ENCODE data around the gene VTCN1.

VTCN1 gene

DNA sequence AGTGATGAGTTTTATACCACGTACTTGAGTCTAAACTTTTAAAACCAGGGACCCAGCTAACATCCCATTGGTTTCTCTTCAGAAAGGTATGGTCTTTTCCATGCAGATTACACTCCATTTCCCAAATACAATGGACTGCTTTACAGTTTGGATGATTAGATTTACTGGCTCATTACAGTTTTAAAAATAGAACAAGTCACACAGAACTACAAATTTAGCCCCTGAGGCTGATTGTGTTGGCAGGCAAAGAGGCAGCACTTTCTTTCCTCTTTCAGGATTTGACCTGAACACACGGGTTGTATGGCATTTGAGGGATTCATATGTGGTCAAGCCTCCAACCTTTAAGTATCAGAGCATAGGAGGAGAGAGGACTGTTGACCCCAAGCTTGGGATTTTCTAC is 21.8 kb upstream of the VTCN1 start:
- no peak overlapping the region for H3K9ac ChIP-seq (ENCODE audit: low read length)
- no peak overlapping the region for H2BK12ac ChIP-seq (ENCODE audit: low read length)
- WGBS (ENCODE audit: extremely low coverage, insufficient coverage, insufficient read length) = no CpG with 5 or more reads among the region's 2 CpGs
- no peaks in the 10 kb centered on the region for H3K27me3 ChIP-seq (ENCODE audit: insufficient read depth, low read length)
- no peak overlapping the region for H3K18ac ChIP-seq (ENCODE audit: low read length)
- no peak overlapping the region for H4K91ac ChIP-seq (ENCODE audit: low read depth, low read length)
- peaks cover 1% of the 10 kb centered on the region for H3K9me3 ChIP-seq (ENCODE audit: insufficient read depth, low read depth, low read length)
- H3K4me3 ChIP-seq (ENCODE audit: low read depth, low read length) = no peak overlapping the region
- H3K23ac ChIP-seq (ENCODE audit: low read length) = no peak overlapping the region
- H3K79me2 ChIP-seq (ENCODE audit: control insufficient read depth, insufficient read depth, low read length, poor library complexity) = no peaks in the 10 kb centered on the region
- no peaks in the 10 kb centered on the region for H3K36me3 ChIP-seq (ENCODE audit: control insufficient read depth in 1 of 2, insufficient read depth in 2 of 2, low read length in 2 of 2)
- H2BK120ac ChIP-seq (ENCODE audit: insufficient read depth, low read length, poor library complexity) = no peak overlapping the region
- H3K4ac ChIP-seq (ENCODE audit: low read depth, low read length) = no peak overlapping the region
- H4K8ac ChIP-seq (ENCODE audit: low read depth, low read length) = no peak overlapping the region
- peaks cover 2 to 3% of the 10 kb centered on the region in 2 experiments for H3K4me1 ChIP-seq (ENCODE audit: control insufficient read depth in 1 of 2, insufficient read depth in 2 of 2, low read length in 2 of 2)
- no peaks in the 10 kb centered on the region for H3K79me1 ChIP-seq (ENCODE audit: low read length)
- H2BK5ac ChIP-seq (ENCODE audit: low read depth, low read length, poor library complexity) = no peak overlapping the region
- H3K14ac ChIP-seq (ENCODE audit: low read length) = no peak overlapping the region
- no peak overlapping the region for H3K27ac ChIP-seq (ENCODE audit: low read depth, low read length)
- no peak overlapping the region for H2AFZ ChIP-seq (ENCODE audit: insufficient read depth, low read length, poor library complexity)
- no peak overlapping the region for H2AK5ac ChIP-seq (ENCODE audit: low read length)
- no peak overlapping the region for H3K4me2 ChIP-seq (ENCODE audit: low read length)
- no peak overlapping the region for H4K12ac ChIP-seq (ENCODE audit: low read depth, low read length)
- DNase-seq = no peak

DNA sequence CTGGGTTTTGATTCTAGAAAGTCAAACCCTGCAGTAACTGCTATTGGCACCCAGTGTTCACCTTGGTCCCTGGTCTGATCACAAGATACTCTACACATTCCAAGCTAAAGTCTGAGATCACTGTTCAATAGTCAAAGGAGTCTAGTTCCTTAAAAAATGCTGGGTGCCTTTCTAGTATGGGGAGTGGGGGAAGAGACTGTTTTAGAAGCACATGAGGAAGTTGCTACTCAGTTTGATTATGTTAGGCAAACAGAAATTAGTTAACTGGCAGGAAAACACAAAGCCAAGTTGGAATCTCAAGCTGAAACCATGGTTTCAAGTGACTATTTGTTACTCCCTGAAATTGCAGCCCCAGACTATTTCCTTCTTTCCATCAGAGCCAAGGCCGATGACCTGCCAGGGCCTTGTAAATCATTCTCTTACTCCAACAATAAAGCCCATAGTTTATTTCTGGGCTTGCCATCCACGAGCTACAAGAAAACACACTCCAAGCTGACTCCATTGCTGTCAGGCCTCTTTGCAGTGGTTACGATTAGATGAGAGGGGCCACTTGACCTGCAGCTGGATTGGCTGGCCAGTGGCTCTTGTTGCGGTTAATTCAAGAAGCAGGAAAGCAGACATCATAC is 21.1 kb upstream of the VTCN1 start:
- no peaks in the 10 kb centered on the region for H3K36me3 ChIP-seq (ENCODE audit: control insufficient read depth in 1 of 2, insufficient read depth in 2 of 2, low read length in 2 of 2)
- H2BK120ac ChIP-seq (ENCODE audit: insufficient read depth, low read length, poor library complexity) = no peak overlapping the region
- no peak overlapping the region for H2BK5ac ChIP-seq (ENCODE audit: low read depth, low read length, poor library complexity)
- no peak overlapping the region for H3K23ac ChIP-seq (ENCODE audit: low read length)
- H3K27me3 ChIP-seq (ENCODE audit: insufficient read depth, low read length) = no peaks in the 10 kb centered on the region
- no peak overlapping the region for H3K4ac ChIP-seq (ENCODE audit: low read depth, low read length)
- no peak overlapping the region for H3K9ac ChIP-seq (ENCODE audit: low read length)
- H3K79me2 ChIP-seq (ENCODE audit: control insufficient read depth, insufficient read depth, low read length, poor library complexity) = no peaks in the 10 kb centered on the region
- no peak overlapping the region for H3K27ac ChIP-seq (ENCODE audit: low read depth, low read length)
- no peak overlapping the region for H3K4me2 ChIP-seq (ENCODE audit: low read length)
- H2AFZ ChIP-seq (ENCODE audit: insufficient read depth, low read length, poor library complexity) = no peak overlapping the region
- no peak for DNase-seq
- H3K79me1 ChIP-seq (ENCODE audit: low read length) = no peaks in the 10 kb centered on the region
- H4K91ac ChIP-seq (ENCODE audit: low read depth, low read length) = no peak overlapping the region
- no peak overlapping the region for H3K18ac ChIP-seq (ENCODE audit: low read length)
- no peak overlapping the region for H4K12ac ChIP-seq (ENCODE audit: low read depth, low read length)
- H2AK5ac ChIP-seq (ENCODE audit: low read length) = no peak overlapping the region
- H4K8ac ChIP-seq (ENCODE audit: low read depth, low read length) = no peak overlapping the region
- WGBS (ENCODE audit: extremely low coverage, insufficient coverage, insufficient read length) = no CpG with 5 or more reads among the region's 4 CpGs
- H3K9me3 ChIP-seq (ENCODE audit: insufficient read depth, low read depth, low read length) = peaks cover 1% of the 10 kb centered on the region
- H3K4me1 ChIP-seq (ENCODE audit: control insufficient read depth in 1 of 2, insufficient read depth in 2 of 2, low read length in 2 of 2) = no peaks in the 10 kb centered on the region
- H3K14ac ChIP-seq (ENCODE audit: low read length) = no peak overlapping the region
- H2BK12ac ChIP-seq (ENCODE audit: low read length) = peak overlapping the region; percentile 24
- H3K4me3 ChIP-seq (ENCODE audit: low read depth, low read length) = no peak overlapping the region

DNA sequence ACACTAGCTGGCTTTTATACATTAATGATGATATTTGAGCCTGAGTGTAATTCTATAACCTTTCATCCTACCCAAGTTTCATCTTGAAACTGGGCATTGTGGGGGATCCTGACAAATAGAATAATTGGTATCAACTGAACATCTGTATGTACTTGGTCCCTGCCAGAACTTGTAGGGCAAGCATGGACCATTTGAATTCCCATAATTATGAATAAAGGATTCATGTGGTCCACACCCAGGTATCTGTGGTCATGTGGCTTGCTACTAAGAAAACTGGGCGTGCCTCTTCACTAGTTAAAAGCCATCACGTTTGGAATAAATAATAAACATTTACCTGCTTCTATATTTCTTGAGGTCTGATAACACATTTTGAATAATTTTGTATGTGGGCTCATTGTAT is 20.6 kb upstream of the VTCN1 start:
- no peaks in the 10 kb centered on the region for H3K4me1 ChIP-seq (ENCODE audit: control insufficient read depth in 1 of 2, insufficient read depth in 2 of 2, low read length in 2 of 2)
- no peaks in the 10 kb centered on the region for H3K27me3 ChIP-seq (ENCODE audit: insufficient read depth, low read length)
- no peak overlapping the region for H2AFZ ChIP-seq (ENCODE audit: insufficient read depth, low read length, poor library complexity)
- H3K4me2 ChIP-seq (ENCODE audit: low read length) = no peak overlapping the region
- H3K14ac ChIP-seq (ENCODE audit: low read length) = no peak overlapping the region
- H2BK12ac ChIP-seq (ENCODE audit: low read length) = no peak overlapping the region
- no peak overlapping the region for H3K9ac ChIP-seq (ENCODE audit: low read length)
- H3K79me1 ChIP-seq (ENCODE audit: low read length) = no peaks in the 10 kb centered on the region
- WGBS (ENCODE audit: extremely low coverage, insufficient coverage, insufficient read length) = no CpG with 5 or more reads among the region's 2 CpGs
- no peaks in the 10 kb centered on the region for H3K79me2 ChIP-seq (ENCODE audit: control insufficient read depth, insufficient read depth, low read length, poor library complexity)
- H3K36me3 ChIP-seq (ENCODE audit: control insufficient read depth in 1 of 2, insufficient read depth in 2 of 2, low read length in 2 of 2) = no peaks in the 10 kb centered on the region
- no peak for DNase-seq
- no peak overlapping the region for H4K12ac ChIP-seq (ENCODE audit: low read depth, low read length)
- no peak overlapping the region for H3K18ac ChIP-seq (ENCODE audit: low read length)
- H3K9me3 ChIP-seq (ENCODE audit: insufficient read depth, low read depth, low read length) = peaks cover 1% of the 10 kb centered on the region
- no peak overlapping the region for H2AK5ac ChIP-seq (ENCODE audit: low read length)
- no peak overlapping the region for H3K4ac ChIP-seq (ENCODE audit: low read depth, low read length)
- no peak overlapping the region for H2BK5ac ChIP-seq (ENCODE audit: low read depth, low read length, poor library complexity)
- H2BK120ac ChIP-seq (ENCODE audit: insufficient read depth, low read length, poor library complexity) = no peak overlapping the region
- no peak overlapping the region for H3K4me3 ChIP-seq (ENCODE audit: low read depth, low read length)
- no peak overlapping the region for H4K91ac ChIP-seq (ENCODE audit: low read depth, low read length)
- H3K23ac ChIP-seq (ENCODE audit: low read length) = no peak overlapping the region
- H3K27ac ChIP-seq (ENCODE audit: low read depth, low read length) = no peak overlapping the region
- H4K8ac ChIP-seq (ENCODE audit: low read depth, low read length) = no peak overlapping the region

DNA sequence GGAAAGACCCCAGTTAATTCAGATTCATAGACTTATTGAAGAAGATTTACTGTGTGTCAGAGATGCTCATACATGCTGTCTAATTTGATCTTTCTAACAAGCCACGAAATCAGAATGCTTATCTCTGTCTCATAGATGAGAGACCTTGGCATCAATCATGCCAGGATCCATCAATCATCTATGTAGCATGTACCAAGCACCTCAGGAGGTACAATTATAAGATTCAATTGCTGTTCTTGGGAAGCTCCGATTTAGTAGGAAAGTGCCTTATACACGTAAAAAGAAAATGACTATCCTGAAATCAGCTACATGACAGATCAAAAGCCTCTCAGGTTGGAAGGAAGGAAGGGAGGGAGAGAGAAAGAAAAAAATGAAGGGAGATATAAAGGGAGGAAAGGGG is 18.5 kb upstream of the VTCN1 start:
- no peak for DNase-seq
- H3K9me3 ChIP-seq (ENCODE audit: insufficient read depth, low read depth, low read length) = peaks cover 1% of the 10 kb centered on the region
- H3K36me3 ChIP-seq (ENCODE audit: control insufficient read depth in 1 of 2, insufficient read depth in 2 of 2, low read length in 2 of 2) = no peaks in the 10 kb centered on the region
- H4K12ac ChIP-seq (ENCODE audit: low read depth, low read length) = no peak overlapping the region
- H2AK5ac ChIP-seq (ENCODE audit: low read length) = no peak overlapping the region
- H2BK12ac ChIP-seq (ENCODE audit: low read length) = no peak overlapping the region
- no peak overlapping the region for H3K27ac ChIP-seq (ENCODE audit: low read depth, low read length)
- H2BK5ac ChIP-seq (ENCODE audit: low read depth, low read length, poor library complexity) = no peak overlapping the region
- H3K27me3 ChIP-seq (ENCODE audit: insufficient read depth, low read length) = no peaks in the 10 kb centered on the region
- H3K4me2 ChIP-seq (ENCODE audit: low read length) = no peak overlapping the region
- H2AFZ ChIP-seq (ENCODE audit: insufficient read depth, low read length, poor library complexity) = no peak overlapping the region
- H3K79me2 ChIP-seq (ENCODE audit: control insufficient read depth, insufficient read depth, low read length, poor library complexity) = no peaks in the 10 kb centered on the region
- no peak overlapping the region for H3K18ac ChIP-seq (ENCODE audit: low read length)
- H3K4me1 ChIP-seq (ENCODE audit: control insufficient read depth in 1 of 2, insufficient read depth in 2 of 2, low read length in 2 of 2) = no peaks in the 10 kb centered on the region
- no peaks in the 10 kb centered on the region for H3K79me1 ChIP-seq (ENCODE audit: low read length)
- no peak overlapping the region for H3K4ac ChIP-seq (ENCODE audit: low read depth, low read length)
- H4K91ac ChIP-seq (ENCODE audit: low read depth, low read length) = no peak overlapping the region
- H4K8ac ChIP-seq (ENCODE audit: low read depth, low read length) = no peak overlapping the region
- H3K9ac ChIP-seq (ENCODE audit: low read length) = no peak overlapping the region
- H3K23ac ChIP-seq (ENCODE audit: low read length) = no peak overlapping the region
- H3K14ac ChIP-seq (ENCODE audit: low read length) = no peak overlapping the region
- H3K4me3 ChIP-seq (ENCODE audit: low read depth, low read length) = no peak overlapping the region
- WGBS (ENCODE audit: extremely low coverage, insufficient coverage, insufficient read length) = no CpG with 5 or more reads among the region's 3 CpGs
- H2BK120ac ChIP-seq (ENCODE audit: insufficient read depth, low read length, poor library complexity) = no peak overlapping the region

Data from trophoblast cell (in vitro differentiated cells and primary cell).